KG1 (cell line): Measurements from ENCODE around the gene SOX1.

Experiments used
- DNase-seq: peaks from one replicate; lab custom pipeline; 2025; lab: John Stamatoyannopoulos, UW

Gene SOX1

DNA sequence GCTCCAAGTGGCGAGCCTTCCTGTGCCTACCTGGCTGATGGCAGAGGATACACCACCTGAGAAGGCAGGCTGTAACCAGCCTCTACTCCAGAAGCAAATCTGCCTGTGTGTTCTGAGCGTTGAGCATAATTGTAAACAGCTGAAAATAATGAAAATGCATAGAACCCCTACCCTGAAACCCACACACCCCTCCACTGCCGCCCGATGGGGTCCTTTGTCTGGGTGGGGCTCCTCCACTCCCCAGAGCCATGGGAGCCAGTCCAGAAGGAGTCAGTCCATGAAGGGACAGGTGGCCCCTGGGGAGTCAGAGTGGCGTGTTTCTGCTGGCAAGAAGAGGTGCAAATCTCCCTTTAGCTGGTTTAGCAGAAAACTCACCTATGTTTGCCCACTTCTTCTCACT is 8.0 kb upstream of the SOX1 start:
- no peak for DNase-seq

DNA sequence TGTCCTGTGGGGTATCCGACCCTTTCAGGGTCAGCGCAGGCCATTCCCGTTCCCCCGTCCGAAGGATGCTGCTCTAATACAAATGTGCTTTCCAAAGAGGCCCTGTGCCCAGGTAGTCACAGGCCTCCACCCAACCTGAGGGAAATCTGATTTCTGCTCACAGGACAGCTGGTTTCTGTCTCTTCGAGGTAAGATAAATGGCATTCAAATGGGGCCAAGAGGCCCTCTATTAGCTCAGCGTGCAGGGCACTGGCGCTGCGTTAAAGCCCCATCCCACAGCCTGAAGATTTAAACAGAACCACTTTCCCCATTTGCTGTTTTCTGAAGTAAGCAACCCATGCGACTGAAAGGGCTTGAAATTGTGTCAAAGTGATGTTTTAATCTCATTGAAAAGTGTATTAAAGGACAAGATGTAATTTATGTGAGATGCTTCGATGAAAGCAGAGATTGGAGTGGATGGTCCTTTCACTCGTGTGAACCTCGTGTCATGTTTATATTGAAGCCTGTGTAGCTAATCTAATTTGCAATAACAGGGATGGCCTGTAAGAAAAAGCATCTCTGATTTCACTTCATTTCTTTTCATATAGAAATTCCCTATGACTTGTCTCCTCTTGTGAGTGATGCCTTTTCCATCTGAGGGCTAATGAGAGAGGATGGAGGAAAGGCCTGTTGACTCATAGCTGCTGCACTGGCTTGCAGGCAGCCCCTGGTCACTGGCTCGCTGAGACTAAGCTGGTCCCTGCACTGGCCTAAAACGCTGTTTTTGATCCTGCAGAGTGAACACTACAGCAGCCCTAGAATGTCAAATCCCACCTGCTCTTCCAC is 7.3 kb upstream of the SOX1 start:
- no peak for DNase-seq

DNA sequence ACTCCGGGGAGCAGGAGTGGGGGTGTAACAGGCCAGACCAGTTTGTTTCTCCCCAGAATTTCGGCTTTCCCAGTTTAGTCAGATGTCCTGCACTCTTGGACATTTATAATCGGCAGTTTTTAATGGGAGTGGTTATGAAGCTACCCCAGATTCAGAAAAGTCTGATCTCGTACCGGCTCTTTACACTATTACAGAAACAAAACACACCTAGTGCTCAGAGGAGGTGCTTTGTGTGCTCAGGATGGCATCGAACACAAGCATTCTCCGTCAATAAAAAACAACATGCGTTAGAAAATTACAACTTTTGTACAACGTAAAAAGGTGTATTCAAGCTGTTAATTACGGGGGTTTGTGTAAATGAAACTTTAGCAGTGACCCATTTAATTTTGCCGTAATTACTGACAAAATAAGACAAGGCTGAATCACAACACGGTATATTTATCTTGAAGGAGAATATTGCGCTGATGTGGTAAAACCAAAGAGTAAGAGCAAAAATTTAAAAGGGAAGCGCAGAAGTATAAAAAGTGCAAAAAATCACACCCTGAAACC is 6.6 kb upstream of the SOX1 start:
- DNase-seq, result no peak

DNA sequence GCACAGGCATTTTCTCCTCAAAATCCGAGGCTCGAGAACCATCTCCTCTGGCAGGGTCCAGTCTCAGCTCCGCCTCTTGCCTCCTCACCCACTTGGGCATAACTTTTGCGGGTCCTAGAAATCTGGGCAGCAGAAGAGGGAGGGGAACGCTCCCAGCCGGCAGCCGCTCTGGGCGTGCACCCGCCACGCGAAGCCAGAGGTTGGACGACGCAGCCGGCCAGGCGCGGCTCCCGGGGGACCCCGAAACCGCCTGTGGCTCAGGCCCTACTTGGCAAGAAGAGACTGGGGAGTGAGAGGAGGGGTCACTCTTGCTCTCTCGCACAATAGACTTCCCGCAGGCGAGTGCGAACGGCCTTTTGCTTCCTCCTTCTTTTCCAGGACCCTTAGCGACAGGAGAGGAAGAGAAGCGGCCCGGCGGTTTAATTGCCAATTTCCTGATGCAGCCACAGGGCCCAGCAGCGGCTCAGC is 6.0 kb upstream of the SOX1 start:
- no peak for DNase-seq

DNA sequence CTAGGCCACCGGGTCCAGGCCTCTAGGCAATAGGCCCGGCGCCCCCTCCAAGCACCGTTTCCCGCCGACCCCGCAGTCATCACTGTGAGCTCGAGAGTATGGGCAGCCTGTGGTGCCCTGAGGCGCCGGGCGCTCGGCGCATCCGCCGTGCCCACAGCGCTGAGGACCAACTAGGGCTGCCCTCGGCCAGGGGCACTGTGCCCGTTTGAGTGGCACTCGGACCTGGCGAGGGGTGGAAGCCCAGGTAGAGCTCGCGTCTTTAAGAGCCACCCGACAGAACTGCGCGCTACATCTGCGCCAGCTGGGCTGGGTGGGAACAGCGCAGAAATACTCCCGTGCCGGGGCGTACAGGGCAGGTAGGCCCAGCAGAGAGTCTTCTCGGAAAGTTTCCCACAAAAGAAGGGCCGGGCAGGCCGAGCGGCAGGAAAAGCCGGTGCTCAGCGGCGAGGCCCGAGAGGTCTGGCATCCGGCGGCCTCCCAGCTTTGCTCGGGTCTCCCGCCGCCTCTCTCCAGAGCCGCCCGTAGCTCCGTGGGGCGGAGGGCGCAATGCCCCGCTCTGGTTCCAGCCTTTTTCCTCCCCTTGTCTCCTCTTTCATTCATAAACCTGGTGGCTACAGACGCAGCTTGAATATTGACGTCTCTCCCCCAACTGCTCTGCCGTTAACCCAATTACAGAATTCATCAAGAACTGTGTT is 5.4 kb upstream of the SOX1 start:
- no peak for DNase-seq

DNA sequence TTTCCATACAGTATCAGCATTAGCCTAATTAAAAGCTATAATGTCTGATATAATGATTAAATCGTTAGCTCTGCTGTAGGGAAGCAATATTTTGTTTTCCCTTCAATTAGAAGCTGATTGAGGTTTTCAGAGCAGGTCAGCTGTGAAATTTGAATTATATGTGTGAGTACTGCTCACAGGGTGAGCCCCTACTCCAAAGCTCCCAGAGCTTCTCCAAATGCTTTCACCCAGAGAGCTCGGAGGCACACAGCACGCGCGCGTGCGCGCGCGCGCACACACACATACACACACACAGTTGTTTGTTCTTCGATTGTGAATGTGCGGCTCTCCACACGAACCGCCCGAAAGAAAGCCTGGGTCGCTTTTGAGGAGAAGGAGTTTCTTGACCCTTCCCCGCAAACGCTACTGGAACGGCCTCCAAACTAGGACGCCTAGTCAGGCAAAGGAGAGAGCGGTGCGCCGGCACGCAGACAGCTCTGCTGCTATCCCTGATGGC is 4.8 kb upstream of the SOX1 start:
- DNase-seq, result no peak

DNA sequence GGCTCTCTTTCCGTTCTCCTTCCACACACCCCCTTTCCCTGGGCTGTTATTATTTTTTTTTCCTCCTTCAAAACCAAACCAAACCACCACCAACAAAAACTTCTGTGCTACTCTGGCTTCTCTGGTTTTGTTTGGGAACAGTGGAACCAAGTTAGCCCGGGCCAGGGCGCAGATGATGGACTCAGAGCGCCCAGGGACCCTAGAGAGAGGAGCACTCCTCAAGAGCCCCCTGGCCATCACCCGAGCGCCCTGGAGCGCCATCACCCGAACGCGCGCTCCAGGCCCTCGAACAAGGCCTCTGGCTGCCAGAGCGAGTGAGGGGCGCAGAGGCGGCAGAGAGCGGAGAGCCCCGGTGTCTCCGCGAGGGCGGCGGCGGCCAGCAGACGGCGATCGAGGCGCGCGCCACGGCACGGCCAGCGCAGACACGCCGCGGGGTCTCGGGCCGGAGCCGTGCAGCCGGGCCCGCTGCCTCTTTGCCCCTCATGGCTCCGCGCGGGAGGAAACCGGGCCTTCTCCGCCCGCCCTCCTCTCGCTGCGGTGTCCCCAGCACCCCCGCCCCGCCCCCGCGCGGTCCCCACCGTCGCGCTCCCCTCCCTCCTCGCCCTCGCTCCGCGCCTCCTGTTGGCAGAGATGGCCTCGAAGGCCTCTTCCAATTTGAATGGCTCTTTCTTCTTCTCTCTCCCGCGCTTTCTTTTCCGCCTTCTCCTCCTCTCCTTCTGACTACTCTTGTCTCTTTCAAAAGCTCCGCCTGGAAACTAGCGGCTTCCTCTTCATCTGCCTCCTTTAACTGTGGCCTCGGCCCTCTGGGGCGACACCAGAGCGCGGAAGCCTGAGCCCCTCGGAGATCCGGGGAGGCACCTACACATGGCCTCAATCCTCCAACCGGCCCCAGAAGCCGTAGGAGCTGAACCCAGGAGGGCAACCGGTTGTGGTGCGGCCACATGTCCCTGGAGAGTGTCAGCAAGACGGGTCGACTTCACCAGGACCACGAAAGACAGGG is 4.1 kb upstream of the SOX1 start:
- no peak for DNase-seq

DNA sequence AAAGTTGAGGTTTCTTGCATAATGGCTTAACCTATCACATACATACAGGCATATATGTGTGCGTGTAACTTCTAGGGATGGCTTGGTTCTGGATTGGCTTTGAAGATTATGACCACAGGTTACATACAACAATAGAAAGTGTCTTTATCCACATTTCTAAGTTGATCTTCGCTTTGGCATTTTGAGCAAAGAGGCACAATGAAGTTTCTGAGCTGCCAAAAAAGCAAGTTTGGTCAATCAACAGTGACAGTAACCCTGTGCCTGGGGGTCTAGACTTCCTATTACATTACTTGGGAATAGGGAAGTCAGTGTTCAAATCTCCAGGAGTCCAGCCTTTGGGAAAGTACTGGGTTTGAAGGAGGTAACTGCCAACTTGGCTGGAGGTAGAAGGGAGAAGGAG is 3.1 kb upstream of the SOX1 start:
- no peak for DNase-seq

DNA sequence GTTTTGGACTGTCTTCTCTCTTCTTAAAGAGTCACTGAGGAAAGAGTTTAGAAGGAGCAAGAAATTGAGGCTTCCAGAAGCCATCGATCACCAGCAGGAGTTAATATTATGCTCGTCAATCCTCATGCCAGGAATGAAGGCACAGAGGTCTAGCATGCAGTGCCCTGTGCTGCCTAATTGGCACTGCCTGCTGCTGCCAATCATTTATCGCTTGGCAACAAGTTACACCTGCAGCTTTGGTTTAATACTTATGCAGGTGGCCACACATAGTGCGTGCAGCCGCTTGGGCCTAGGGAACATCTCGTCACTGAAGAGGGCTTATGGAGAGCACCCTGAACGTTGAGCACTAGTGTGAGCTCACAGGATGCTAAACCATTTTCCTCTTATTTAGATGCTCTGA is 2.7 kb upstream of the SOX1 start:
- no peak for DNase-seq

DNA sequence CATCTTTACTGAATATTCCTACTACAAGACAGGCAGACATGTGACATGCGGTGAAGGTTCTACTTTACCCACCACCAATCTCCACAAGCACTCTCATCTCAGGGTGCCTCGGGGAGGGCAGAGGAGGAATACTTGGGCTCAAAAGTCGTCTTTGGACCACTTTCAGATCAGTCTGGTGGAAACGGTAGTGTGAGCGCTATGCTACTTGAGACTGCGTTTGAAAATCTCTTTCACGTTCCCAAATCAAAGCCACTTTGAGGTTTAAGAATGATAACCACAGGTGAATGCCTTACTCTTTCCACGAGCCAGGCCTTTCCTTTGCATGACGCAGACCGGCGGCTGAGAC is 1.5 kb upstream of the SOX1 start:
- no peak for DNase-seq

DNA sequence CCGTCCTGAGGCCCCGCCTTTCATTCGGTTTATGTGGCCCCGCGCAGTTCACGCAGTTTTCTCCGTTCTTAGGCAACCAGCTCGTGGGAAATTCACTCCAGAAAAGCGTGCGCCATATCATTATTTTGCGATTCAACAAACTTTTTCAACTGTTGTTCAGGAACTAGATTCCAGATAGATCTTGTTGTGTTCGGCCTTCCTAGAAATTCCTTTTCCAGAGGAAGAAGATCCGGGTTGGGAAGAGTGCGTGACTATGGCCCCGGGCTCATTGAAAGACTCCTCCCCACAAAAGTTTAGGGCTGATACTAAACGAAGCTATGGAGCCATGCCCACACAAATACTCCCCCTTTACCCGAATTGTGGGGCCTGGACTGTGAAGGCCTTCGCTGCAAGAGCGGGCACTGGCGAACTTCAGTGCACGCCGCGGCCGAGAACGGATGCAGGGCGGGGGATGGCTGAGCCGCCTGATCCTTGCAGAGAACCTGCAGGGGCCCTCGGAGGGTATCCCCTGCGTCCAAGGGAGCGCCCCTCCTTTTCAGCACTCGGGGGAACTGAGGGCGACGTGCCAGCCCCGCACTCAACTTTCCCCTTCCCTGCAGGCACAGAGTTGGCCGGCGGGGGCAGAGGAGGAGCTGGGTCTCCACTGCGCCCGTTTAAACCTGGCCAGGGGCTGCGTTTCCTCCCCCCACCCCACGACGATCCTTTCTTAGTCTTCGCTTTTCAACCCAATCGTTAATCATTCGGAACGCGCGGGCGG is 904 bp upstream of the SOX1 start:
- DNase-seq, result no peak

DNA sequence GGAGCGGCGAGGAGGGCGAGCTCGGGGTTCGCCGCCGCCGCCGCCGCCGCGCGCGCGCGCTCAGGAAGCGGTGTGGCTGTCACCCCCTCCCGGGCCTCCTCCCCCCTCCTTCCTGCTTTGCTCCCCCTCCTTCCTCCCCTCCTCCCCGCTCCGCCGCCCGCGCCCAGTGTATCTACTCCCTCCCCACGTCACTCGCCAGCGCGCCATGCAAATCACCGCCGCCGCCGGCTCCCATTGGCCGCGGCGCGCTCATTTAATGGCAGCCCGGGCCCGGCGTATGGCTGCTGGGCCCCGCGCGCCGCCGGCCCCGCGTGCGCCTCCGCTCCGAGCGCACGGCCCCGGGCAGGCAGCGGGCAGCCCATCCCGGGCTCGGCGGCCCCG is 335 bp upstream of the SOX1 start:
- no peak for DNase-seq

DNA sequence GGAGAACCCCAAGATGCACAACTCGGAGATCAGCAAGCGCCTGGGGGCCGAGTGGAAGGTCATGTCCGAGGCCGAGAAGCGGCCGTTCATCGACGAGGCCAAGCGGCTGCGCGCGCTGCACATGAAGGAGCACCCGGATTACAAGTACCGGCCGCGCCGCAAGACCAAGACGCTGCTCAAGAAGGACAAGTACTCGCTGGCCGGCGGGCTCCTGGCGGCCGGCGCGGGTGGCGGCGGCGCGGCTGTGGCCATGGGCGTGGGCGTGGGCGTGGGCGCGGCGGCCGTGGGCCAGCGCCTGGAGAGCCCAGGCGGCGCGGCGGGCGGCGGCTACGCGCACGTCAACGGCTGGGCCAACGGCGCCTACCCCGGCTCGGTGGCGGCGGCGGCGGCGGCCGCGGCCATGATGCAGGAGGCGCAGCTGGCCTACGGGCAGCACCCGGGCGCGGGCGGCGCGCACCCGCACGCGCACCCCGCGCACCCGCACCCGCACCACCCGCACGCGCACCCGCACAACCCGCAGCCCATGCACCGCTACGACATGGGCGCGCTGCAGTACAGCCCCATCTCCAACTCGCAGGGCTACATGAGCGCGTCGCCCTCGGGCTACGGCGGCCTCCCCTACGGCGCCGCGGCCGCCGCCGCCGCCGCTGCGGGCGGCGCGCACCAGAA is 1.1 kb downstream of the SOX1 start:
- no peak for DNase-seq

DNA sequence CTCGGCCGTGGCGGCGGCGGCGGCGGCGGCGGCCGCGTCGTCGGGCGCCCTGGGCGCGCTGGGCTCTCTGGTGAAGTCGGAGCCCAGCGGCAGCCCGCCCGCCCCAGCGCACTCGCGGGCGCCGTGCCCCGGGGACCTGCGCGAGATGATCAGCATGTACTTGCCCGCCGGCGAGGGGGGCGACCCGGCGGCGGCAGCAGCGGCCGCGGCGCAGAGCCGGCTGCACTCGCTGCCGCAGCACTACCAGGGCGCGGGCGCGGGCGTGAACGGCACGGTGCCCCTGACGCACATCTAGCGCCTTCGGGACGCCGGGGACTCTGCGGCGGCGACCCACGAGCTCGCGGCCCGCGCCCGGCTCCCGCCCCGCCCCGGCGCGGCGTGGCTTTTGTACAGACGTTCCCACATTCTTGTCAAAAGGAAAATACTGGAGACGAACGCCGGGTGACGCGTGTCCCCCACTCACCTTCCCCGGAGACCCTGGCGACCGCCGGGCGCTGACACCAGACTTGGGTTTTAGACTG is 1.7 kb downstream of the SOX1 start:
- no peak for DNase-seq

DNA sequence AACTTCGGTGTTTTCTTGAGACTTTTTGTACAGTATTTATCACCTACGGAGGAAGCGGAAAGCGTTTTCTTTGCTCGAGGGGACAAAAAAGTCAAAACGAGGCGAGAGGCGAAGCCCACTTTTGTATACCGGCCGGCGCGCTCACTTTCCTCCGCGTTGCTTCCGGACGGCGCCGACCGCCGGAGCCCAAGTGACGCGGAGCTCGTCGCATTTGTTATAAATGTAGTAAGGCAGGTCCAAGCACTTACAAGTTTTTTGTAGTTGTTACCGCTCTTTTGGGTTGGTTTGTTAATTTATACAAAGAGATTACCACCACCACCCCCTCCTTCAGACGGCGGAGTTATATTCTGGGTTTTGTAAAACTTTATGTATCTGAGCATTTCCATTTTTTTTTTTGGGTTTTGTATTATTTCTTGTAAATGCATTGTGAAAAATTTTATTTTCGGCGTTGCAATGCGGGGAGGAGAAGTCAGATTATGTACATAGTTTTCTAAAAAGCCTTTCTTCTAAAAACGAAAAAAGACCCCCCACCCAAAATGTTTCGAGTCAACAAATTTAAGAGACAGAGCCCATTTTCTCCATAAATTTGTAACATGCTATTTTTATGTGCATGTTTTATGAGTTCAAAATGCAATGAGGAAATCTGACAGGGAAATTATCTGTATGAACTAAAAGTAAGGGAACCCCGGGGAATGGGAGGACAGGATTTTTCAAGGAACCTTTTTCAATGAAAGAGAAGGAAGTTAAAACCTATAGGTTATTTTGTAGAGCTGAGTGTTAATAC is 2.3 kb downstream of the SOX1 start:
- DNase-seq, result no peak

DNA sequence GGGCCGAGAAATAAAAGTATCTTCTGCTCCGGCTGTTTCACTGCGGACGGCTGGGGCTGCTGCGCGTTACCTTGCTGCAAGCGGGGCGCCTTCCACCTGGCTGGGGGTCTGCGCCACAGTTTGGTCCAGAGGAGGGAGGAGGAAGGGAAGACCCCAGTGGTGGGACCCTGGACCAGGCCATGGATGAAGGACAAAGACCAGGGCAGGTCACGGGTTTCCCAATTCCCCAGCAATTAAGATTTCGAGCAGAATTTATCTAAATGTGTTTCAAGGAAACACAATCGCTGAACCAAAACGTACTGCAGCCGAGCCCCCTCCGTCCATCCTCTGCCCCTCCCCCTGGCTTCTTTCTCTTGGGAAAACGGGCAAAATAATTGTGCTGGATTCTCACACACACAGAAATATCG is 2.9 kb downstream of the SOX1 start:
- DNase-seq, result no peak

DNA sequence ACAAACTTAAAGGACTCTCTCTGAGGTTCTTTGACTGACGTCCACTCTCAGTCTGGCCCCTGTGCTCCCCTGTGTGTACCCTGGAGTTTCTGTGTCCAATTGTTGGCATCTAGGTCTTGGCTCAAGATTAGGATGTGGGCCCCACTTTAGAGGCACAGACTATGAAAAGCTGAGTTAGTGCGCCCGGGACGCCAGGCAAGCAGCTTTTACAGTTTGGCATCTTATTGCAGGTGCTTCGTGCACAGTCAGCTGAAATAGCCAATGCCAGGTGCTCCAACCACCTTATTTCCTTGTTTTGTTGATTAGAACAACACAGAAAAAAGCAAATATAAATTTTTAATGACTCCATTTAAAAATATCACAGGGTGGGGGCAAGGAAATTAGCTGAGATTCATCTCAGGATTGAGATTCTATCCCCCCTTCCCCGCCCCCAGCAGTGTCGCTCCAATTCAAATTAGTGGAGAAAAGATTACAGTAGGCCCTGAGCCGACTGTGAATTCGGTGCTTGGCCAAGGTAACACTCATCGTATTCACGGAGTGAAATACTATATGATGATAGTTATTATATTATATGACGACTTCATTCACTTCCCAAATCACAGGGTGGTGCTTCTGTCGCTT is 4.3 kb downstream of the SOX1 start:
- no peak for DNase-seq

DNA sequence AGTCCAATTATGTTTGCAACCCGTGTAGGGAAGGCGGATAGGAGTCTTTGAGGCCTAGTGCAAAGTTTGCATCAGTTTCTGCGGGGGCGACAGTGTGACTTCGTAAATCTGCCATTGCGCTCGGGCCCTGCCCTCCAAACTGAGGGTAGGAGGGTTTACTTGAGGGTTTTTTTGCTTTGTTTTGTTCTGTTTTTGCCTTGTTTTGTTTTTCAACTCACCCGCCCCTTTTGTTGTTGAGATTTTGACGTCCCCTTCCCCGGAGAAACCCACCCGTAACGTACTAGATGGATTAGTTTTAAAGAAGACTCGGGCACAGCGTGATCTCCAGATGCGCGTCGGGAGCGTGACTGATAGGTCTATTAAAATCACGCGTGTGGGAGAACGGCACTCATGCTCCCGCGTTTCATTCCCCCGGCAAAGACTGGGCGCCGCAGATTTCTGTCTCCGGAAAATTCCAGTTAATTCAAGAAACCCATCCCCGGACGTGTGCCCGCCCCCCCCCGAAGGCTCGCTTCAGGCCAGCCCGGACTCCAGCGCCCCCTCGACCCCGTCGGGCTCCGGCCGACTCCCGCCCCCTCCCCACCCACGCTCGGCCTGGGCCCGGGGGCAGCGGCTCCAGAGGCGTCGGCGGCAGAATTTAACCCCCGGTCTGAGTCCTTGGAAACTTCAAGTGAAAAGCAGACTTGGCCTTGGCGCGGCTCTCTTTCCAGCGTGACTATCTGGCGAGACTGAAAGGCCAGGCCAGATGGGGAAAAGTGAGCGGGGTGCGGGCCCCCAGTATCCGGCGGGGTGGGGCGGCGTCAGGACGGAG is 5.0 kb downstream of the SOX1 start:
- DNase-seq, result no peak
